T-helper 17 cell (primary cell): ENCODE measurements around the gene AFF2. TPM values are rescaled to one million over a fixed set of nuclear protein-coding genes. Genes with fewer than 3 reads are reported as not detected.
"Not testable (repeated sequence)": the region's sequence is repeated elsewhere in the genome, so short reads cannot be mapped to it uniquely, and the experiment has no call there.

Experiments used
- ATAC-seq: fragments of 150-1000 bp; cut with Tn5 transposase; 2 replicates; pipeline ENCODE4 v1.10.0; 2021; ENCODE audit warnings: mild to moderate bottlenecking, moderate library complexity
- DNase-seq, 3 donors: peaks; one replicate each; pipeline versions ENCODE4 v3.0.0 to v3.0.0-alpha.2; 2020 to 2021
- H3K9me3 ChIP-seq: one replicate; pipeline ENCODE4 v1.7.0; 2013; ENCODE audit warnings: low read length, mild to moderate bottlenecking; ENCODE audit not compliant: control insufficient read depth, poor library complexity, severe bottlenecking
- H3K27ac Mint-ChIP-seq: one replicate; pipeline ENCODE4 v1.8.0; 2022; ENCODE audit warnings: mild to moderate bottlenecking, moderate library complexity, mixed read lengths
- H3K27me3 Mint-ChIP-seq: one replicate; pipeline ENCODE4 v1.8.0; 2022; ENCODE audit warnings: mixed read lengths
- H3K36me3 Mint-ChIP-seq: one replicate; pipeline ENCODE4 v1.8.0; 2022; ENCODE audit warnings: low read depth, mixed read lengths
- H3K4me1 Mint-ChIP-seq: one replicate; pipeline ENCODE4 v1.8.0; 2022; ENCODE audit warnings: mild to moderate bottlenecking, mixed read lengths
- H3K4me3 Mint-ChIP-seq: one replicate; pipeline ENCODE4 v1.8.0; 2022; ENCODE audit warnings: mild to moderate bottlenecking, moderate library complexity, mixed read lengths
- total RNA-seq, 4 donors: library from RNA in 2 of 4; stranded (reverse) in 2 of 4; gene quantifications; one replicate each; pipeline ENCODE4 v1.2.3 and lab custom pipeline; 2022 to 2026

Gene AFF2
- total RNA-seq, 2 donors from 2014 or later = 0.31 to 0.90 TPM

DNA sequence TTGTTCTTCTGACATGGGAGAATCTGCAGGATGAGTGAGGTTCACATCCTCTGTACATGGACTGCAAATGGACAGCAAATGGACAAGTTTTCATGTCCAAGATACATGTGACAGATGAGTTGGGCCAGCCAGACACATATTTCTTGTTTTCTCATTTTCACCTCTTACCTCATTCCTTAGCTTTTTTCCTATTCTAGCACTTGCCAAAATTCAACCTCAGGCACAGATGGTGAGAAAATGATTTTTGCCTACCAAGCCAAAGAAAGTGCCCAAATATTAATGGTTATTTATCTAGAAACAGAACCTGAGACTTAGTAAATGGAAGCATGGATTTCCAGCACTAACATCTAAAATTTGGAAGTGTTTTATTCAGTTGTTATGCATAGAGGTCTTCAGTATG, 402.2 kb downstream of the AFF2 start:
- H3K27ac Mint-ChIP-seq = no peak overlapping the region
- DNase-seq = no peak
- H3K27me3 Mint-ChIP-seq = no peaks in the 10 kb centered on the region
- no peak overlapping the region for H3K4me3 Mint-ChIP-seq
- no peak for ATAC-seq
- H3K36me3 Mint-ChIP-seq = no peaks in the 10 kb centered on the region
- no peaks in the 10 kb centered on the region for H3K9me3 ChIP-seq
- H3K4me1 Mint-ChIP-seq = no peaks in the 10 kb centered on the region

DNA sequence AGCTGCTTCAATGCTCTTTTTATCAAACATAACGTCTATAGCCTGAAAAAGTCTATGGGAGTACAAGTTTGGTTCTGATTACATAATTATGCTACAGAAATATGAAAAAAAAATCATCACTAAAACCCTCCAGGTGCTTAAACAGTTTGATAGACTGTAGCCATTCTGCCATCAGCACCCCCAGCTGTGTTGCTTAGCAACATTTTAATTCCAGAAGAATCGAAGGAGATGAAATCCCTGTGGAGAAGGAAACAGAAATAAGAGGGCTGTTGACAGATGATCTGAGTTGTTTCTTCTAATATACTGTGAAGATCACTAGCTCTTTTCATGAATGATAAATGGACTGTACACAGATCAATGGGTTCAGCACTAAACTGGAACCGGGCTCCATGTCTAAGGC, 402.8 kb downstream of the AFF2 start:
- DNase-seq (no peak), ATAC-seq (no peak)
- Mint-ChIP-seq H3K4me3 (no peak overlapping the region), H3K27ac (no peak overlapping the region), H3K27me3 (no peaks in the 10 kb centered on the region), H3K4me1 (no peaks in the 10 kb centered on the region), H3K36me3 (no peaks in the 10 kb centered on the region)
- H3K9me3 ChIP-seq = no peaks in the 10 kb centered on the region

DNA sequence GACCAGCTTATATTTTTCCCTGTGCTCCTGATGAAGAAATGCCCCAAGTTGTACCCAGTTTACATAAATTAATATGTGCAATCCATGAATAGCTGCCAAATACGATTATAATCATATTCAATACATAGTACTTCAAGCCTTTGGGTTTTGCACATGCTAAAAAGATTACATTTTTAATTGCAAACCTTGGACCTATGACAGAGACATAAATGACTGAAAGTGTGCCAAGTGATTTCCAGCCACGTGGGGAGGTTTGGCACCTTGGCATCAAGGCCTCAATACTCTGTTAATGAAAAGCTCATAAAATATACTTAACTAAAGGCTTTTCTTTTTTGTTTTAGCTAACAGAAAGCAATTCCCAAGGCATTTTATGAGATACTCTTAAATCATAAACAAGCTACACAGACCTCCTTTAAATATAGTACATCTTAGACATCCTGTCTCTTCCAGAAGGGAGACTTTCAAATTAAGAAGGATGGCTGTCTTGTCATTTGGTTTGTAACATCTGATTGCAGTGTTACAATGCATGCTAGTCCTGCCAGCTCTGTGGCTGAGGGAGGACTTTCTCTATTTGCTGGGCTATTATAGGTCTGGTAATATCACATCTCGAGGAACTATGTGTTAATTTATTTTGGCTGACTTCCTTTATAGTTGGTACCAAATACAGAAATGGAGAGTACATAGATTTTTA, 404.1 kb downstream of the AFF2 start:
- no peaks in the 10 kb centered on the region for H3K27me3 Mint-ChIP-seq
- H3K27ac Mint-ChIP-seq = no peak overlapping the region
- H3K36me3 Mint-ChIP-seq = no peaks in the 10 kb centered on the region
- no peak overlapping the region for H3K4me3 Mint-ChIP-seq
- no peaks in the 10 kb centered on the region for H3K4me1 Mint-ChIP-seq
- DNase-seq (no peak), ATAC-seq (no peak)
- H3K9me3 ChIP-seq = no peaks in the 10 kb centered on the region

DNA sequence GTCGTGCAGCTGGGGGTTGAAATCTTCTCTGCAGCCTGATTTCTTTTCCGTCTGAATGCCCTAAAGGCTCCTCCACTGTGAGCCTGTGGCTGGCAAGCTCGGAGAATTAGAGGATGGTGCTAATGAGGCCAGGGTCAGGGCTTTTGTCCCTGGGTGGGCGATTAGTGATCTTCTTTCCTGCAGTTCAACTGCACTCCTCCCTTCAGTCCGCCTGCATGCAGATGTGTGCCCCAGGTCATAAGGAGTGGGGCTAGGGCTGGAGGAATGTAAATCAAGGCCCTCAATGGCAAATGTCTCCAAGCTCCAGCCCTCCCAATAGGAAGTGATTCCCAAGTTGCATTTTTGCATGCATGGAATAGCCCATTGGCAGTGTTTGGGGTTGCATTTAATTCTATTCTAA, 405.0 kb downstream of the AFF2 start:
- DNase-seq (no peak), ATAC-seq (no peak)
- Mint-ChIP-seq H3K4me1 (no peaks in the 10 kb centered on the region), H3K36me3 (no peaks in the 10 kb centered on the region), H3K4me3 (no peak overlapping the region), H3K27me3 (no peaks in the 10 kb centered on the region), H3K27ac (no peak overlapping the region)
- H3K9me3 ChIP-seq = no peaks in the 10 kb centered on the region

DNA sequence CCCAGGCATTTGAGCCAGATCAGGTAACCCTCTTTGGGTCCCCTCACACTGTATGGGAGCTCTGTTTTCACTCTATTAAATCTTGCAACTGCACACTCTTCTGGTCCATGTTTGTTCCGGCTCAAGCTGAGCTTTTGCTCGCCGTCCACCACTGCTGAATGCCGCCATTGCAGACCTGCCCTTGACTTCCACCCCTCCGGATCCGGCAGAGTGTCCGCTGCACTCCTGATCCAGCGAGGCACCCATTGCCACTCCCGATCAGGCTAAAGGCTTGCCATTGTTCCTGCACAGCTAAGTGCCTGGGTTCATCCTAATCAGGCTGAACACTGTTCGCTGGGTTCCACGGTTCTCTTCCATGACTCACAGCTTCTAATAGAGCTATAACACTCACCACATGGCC, 406.2 kb downstream of the AFF2 start:
- H3K27me3 Mint-ChIP-seq, H3K36me3 Mint-ChIP-seq, ATAC-seq, H3K27ac Mint-ChIP-seq, H3K9me3 ChIP-seq, H3K4me3 Mint-ChIP-seq, H3K4me1 Mint-ChIP-seq, DNase-seq: not testable (repeated sequence)

DNA sequence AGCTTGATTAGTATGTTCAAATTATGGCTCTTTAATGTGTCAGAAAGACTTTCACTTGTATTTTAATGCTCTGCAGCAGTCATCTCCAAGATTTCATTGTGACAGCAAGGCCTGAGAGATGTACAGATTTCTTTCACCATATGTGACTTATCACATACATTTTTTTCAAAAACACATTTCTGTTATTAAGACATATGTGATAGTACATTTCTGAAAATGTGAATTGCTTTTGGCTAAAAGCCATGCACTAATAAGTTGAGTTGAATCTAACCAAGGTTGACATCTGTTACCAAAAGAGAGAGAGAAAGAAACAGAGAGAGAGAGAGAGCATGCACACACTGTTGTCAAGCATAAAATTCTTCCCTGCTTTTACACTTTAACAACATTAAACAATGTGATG, 409.3 kb downstream of the AFF2 start:
- no peaks in the 10 kb centered on the region for H3K9me3 ChIP-seq
- Mint-ChIP-seq H3K36me3 (no peaks in the 10 kb centered on the region), H3K4me3 (no peak overlapping the region), H3K4me1 (no peaks in the 10 kb centered on the region), H3K27me3 (no peaks in the 10 kb centered on the region), H3K27ac (no peak overlapping the region)
- DNase-seq = no peak
- no peak for ATAC-seq

DNA sequence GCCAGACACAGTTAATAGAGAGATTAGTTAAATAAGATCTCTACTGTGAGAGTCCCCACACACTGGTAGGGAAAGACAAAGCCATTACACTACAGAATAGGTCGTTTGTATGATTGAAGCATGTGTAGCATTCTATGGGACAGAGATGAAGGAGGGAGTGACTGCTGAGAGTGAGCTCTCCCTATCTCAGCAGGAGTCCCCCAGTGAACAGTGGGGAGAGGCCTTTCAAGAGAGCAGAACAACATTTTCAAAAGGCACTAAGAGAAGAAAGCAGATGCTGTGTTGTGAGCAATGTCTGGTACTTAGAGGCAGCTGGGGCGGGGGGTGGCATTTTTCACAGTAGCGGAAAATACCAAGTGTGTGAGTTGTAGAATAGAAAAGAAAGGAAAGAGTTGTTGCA, 413.6 kb downstream of the AFF2 start:
- H3K27me3 Mint-ChIP-seq = no peaks in the 10 kb centered on the region

DNA sequence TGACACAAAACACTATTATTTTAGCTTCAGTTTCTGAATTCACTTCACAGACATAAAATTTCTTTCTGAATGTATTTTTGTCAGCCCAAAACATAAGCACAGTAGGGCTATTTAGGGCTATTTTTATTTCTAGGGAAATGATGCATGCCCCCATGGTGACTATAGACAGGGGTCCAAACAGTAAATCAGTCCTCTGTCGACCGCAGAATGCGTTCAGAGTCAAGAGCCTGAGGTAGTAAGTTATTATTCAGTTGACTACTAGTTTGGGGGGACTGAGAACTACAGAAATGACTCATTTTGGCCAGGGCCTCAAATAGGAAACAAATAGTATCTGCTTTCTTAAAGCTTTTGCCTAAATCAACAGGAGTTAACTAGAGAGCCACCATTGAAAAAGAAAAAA, 414.4 kb downstream of the AFF2 start:
- H3K9me3 ChIP-seq = no peaks in the 10 kb centered on the region
- H3K27me3 Mint-ChIP-seq = no peaks in the 10 kb centered on the region
- H3K36me3 Mint-ChIP-seq = peaks cover 2% of the 10 kb centered on the region
- DNase-seq (no peak), ATAC-seq (no peak)
- no peaks in the 10 kb centered on the region for H3K4me1 Mint-ChIP-seq
- H3K27ac Mint-ChIP-seq = no peak overlapping the region
- H3K4me3 Mint-ChIP-seq = no peak overlapping the region

More for the DNA sequence above, 413.6 kb downstream of the AFF2 start:
- ATAC-seq (no peak), DNase-seq (no peak)
- no peak overlapping the region for H3K4me3 Mint-ChIP-seq
- H3K4me1 Mint-ChIP-seq = no peaks in the 10 kb centered on the region
- H3K27ac Mint-ChIP-seq = no peak overlapping the region
- no peaks in the 10 kb centered on the region for H3K9me3 ChIP-seq
- H3K36me3 Mint-ChIP-seq = peaks cover 2% of the 10 kb centered on the region

DNA sequence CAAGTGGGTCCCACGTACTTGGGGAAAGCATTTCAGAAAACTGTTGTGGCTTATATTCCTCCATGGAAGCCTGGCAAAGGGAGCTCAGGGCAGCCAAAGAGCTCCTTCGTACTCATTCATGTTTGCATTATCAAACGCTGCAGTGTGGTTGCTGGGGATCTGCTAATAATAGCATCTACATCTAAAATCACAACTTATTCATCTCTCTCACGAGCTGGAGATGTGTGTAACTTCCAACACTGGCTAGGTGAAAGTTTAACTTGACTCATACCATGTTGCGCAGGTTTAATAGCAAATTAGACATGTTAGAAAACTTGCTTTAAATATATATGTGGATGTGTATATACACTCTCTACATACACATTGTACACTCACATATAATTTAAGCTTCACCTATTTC, 415.1 kb downstream of the AFF2 start:
- DNase-seq = no peak
- Mint-ChIP-seq H3K36me3 (peaks cover 2% of the 10 kb centered on the region), H3K4me1 (no peaks in the 10 kb centered on the region), H3K4me3 (no peak overlapping the region), H3K27ac (no peak overlapping the region), H3K27me3 (no peaks in the 10 kb centered on the region)
- ATAC-seq = no peak
- H3K9me3 ChIP-seq = no peaks in the 10 kb centered on the region

DNA sequence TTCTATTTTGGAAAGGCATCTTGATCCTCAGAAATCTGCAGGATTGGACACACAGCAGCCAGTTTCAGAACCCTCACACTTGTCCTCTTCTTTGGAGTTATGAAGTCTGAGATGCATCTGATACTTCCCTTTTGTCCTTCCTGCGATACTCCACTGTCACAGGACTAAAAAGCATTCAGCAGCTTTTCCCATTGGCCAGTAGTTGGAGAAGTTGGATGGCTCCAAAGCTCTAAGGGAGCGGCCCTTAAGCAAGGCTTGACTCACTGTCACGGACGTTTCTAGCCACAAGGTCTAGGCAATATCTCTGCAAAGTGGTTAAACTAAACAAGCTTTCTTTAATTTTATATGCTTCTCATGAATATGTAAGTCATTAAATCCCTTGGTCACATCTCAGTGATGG, 417.0 kb downstream of the AFF2 start:
- Mint-ChIP-seq H3K27me3 (no peaks in the 10 kb centered on the region), H3K36me3 (peaks cover 2% of the 10 kb centered on the region), H3K4me3 (no peak overlapping the region), H3K27ac (no peak overlapping the region), H3K4me1 (no peaks in the 10 kb centered on the region)
- DNase-seq = no peak
- H3K9me3 ChIP-seq = no peaks in the 10 kb centered on the region
- no peak for ATAC-seq

DNA sequence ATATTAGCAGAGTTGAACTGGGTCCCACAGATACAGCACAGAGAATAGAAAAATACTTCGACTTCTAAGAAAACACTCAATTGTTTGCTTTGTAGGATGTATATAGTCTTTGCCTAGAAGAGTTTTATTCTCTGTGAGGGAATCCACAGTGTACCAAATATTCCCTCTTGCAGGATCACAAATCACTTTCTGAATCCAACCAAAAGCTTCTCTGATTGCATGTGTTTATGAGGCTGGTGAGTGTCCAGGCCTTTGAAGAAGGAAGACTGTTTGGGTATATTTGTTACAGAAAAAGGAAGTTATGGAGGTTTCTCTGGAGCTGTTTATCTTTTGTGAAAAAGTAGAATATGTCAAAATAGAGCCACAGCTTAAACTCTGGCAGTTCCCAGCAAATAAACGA, 423.2 kb downstream of the AFF2 start:
- ATAC-seq = no peak
- DNase-seq = no peak
- Mint-ChIP-seq H3K27me3 (no peaks in the 10 kb centered on the region), H3K4me1 (no peaks in the 10 kb centered on the region), H3K27ac (no peak overlapping the region), H3K4me3 (no peak overlapping the region), H3K36me3 (no peaks in the 10 kb centered on the region)
- H3K9me3 ChIP-seq = no peaks in the 10 kb centered on the region

DNA sequence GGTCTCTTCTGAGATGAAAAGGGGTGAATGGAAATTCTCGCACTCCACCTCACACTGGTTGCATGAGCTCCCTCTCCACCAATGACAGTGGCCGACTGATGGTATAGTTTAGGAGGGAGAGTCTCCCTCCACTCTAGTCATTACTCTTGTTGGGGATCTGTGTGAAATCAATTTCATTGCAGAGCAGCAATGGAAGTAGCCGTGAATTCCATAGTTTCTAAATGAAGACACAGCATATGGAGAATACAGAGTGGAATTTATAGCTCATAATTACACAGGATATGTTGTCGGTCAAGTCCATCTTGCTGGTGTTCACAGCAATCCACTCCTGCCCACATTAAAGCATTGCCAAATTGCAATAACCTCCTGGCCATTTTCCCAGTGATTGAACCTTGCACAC, 426.0 kb downstream of the AFF2 start:
- no peaks in the 10 kb centered on the region for H3K27me3 Mint-ChIP-seq
- H3K27ac Mint-ChIP-seq = no peak overlapping the region
- DNase-seq = no peak
- no peaks in the 10 kb centered on the region for H3K9me3 ChIP-seq
- no peak for ATAC-seq
- no peaks in the 10 kb centered on the region for H3K4me1 Mint-ChIP-seq
- no peak overlapping the region for H3K4me3 Mint-ChIP-seq
- no peaks in the 10 kb centered on the region for H3K36me3 Mint-ChIP-seq

DNA sequence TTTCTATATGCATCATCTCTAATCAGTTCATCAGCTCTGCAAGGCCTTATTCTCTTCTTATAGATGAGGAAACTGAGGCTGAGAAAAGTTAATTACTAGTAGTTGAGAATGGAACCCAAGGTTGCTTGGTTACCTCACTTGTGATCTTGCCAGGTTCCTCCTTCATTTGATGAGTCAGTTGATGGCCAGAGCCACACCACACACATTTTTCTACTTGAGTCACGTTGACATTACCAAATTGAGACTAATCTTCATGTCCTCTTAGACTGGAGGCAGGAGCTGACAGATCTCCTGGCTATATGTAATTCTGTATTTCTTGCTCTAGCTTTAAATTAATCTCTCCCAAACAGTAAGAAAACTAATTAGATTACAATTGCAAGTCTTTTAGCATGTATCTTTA, 428.4 kb downstream of the AFF2 start:
- no peaks in the 10 kb centered on the region for H3K27me3 Mint-ChIP-seq
- H3K4me1 Mint-ChIP-seq = peaks cover 3% of the 10 kb centered on the region
- ATAC-seq (no peak), DNase-seq (no peak)
- H3K36me3 Mint-ChIP-seq = no peaks in the 10 kb centered on the region
- H3K27ac Mint-ChIP-seq = no peak overlapping the region
- no peak overlapping the region for H3K4me3 Mint-ChIP-seq
- H3K9me3 ChIP-seq = no peaks in the 10 kb centered on the region

DNA sequence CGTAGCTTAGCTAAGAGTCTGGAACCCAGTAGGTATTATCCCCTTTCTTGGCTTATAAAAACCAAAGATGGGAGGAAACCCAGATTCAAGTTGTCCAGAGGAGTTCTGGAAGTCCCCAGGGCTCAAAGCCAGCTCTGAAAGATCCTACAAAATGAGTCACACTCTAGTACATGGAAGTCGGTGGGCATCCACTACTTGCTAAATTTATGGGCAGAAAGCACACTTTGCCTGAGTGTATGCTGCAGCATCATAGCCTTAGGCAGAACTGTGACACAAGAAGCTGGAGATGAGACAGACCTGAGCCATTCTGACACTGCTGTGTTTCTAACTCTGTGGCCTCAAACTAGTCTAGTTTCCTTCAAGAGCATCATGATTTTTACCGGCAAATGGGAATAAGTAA, 429.3 kb downstream of the AFF2 start:
- Mint-ChIP-seq H3K4me1 (peaks cover 3% of the 10 kb centered on the region), H3K36me3 (no peaks in the 10 kb centered on the region), H3K27ac (no peak overlapping the region), H3K27me3 (no peaks in the 10 kb centered on the region), H3K4me3 (no peak overlapping the region)
- ATAC-seq (no peak), DNase-seq (no peak)
- H3K9me3 ChIP-seq = no peaks in the 10 kb centered on the region
